ENCODE measurements around the gene SMARCAL1. TPM values are rescaled to one million over a fixed set of nuclear protein-coding genes. Genes with fewer than 3 reads are reported as not detected.

Gene SMARCAL1
- total and polyA plus RNA-seq, 8 donors: 5.8 to 152 (median 18.3) TPM

GRCh38 chr2:216485237-216485636 lies 73.0 kb downstream of the SMARCAL1 start:
- Histone ChIP-seq H3K4me3 (no peak overlapping the region), H3K36me3 (peaks cover 5 to 35% (median 34%) of the 10 kb centered on the region in 4 donors), H3K27ac (no peak overlapping the region), H3K27me3 (no peaks in the 10 kb centered on the region), H3K4me1 (no peaks in the 10 kb centered on the region), H3K9me3 (no peaks in the 10 kb centered on the region)
- DNase-seq: no peak
- 79 to 100% (median 88%) methylated on average over 3 of the region's 3 CpGs for WGBS, 5 donors
- TF ChIP-seq POLR2AphosphoS5 (IDR thresholded peaks at IDR 0.05) (no peak), EP300 (IDR thresholded peaks at IDR 0.05) (no peak), POLR2A (IDR thresholded peaks at IDR 0.05) (no peak), CTCF (IDR thresholded peaks at IDR 0.05) (no peak)
- intact Hi-C loops (cut with DNase I; ENCODE audit: low total_unique reads): no loop called here

GRCh38 chr2:216485745-216486144 lies 73.5 kb downstream of the SMARCAL1 start:
- no peak for DNase-seq
- Histone ChIP-seq H3K36me3 (peaks cover 5 to 30% (median 29%) of the 10 kb centered on the region in 4 donors), H3K4me1 (no peaks in the 10 kb centered on the region), H3K9me3 (no peaks in the 10 kb centered on the region), H3K27me3 (no peaks in the 10 kb centered on the region), H3K27ac (no peak overlapping the region), H3K4me3 (no peak overlapping the region)
- 68 to 82% (median 76%) methylated on average over 5 of the region's 5 CpGs for WGBS, 5 donors
- intact Hi-C loops (cut with DNase I; ENCODE audit: low total_unique reads): no loop called here
- no peak for TF ChIP-seq CTCF (IDR thresholded peaks at IDR 0.05)
- TF ChIP-seq POLR2A (IDR thresholded peaks at IDR 0.05): no peak
- no peak for TF ChIP-seq EP300 (IDR thresholded peaks at IDR 0.05)
- no peak for TF ChIP-seq POLR2AphosphoS5 (IDR thresholded peaks at IDR 0.05)

- intact Hi-C loops (cut with DNase I; ENCODE audit: low total_unique reads): no loop called here
- no peak overlapping the region for H3K27ac ChIP-seq
- H3K36me3 ChIP-seq: peaks cover 5 to 25% (median 23%) of the 10 kb centered on the region in 4 donors
- no peaks in the 10 kb centered on the region for H3K27me3 ChIP-seq
- no peak for DNase-seq
- WGBS, 5 donors: 82 to 91% (median 90%) methylated on average over 7 of the region's 7 CpGs
- TF ChIP-seq POLR2AphosphoS5 (IDR thresholded peaks at IDR 0.05) (no peak), CTCF (IDR thresholded peaks at IDR 0.05) (no peak), POLR2A (IDR thresholded peaks at IDR 0.05) (no peak), EP300 (IDR thresholded peaks at IDR 0.05) (no peak)
- H3K4me3 ChIP-seq: no peak overlapping the region
- H3K9me3 ChIP-seq: no peaks in the 10 kb centered on the region
- no peaks in the 10 kb centered on the region for H3K4me1 ChIP-seq
These were observed 74.0 kb downstream of the SMARCAL1 start for GRCh38 chr2:216486271-216486670.

GRCh38 chr2:216486708-216487107 lies 74.4 kb downstream of the SMARCAL1 start:
- peaks cover 0 to 1% (median 0%) of the 10 kb centered on the region in 4 donors for H3K4me1 ChIP-seq
- DNase-seq: no peak
- intact Hi-C loops (cut with DNase I; ENCODE audit: low total_unique reads): no loop called here
- no peak for TF ChIP-seq POLR2A (IDR thresholded peaks at IDR 0.05)
- H3K27ac ChIP-seq: no peak overlapping the region
- H3K27me3 ChIP-seq: no peaks in the 10 kb centered on the region
- no peak overlapping the region for H3K4me3 ChIP-seq
- no peaks in the 10 kb centered on the region for H3K9me3 ChIP-seq
- WGBS, 5 donors: 63 to 77% (median 74%) methylated on average over 4 of the region's 4 CpGs
- H3K36me3 ChIP-seq: peaks cover 5 to 20% (median 19%) of the 10 kb centered on the region in 4 donors

- peaks cover 0 to 11% (median 0%) of the 10 kb centered on the region in 4 donors for H3K4me1 ChIP-seq
- TF ChIP-seq POLR2A (IDR thresholded peaks at IDR 0.05) (no peak), CTCF (IDR thresholded peaks at IDR 0.05) (no peak), POLR2AphosphoS5 (IDR thresholded peaks at IDR 0.05) (no peak), EP300 (IDR thresholded peaks at IDR 0.05) (no peak)
- no peak overlapping the region for H3K4me3 ChIP-seq
- no peaks in the 10 kb centered on the region for H3K9me3 ChIP-seq
- DNase-seq: no peak
- no peaks in the 10 kb centered on the region for H3K36me3 ChIP-seq
- intact Hi-C loops (cut with DNase I; ENCODE audit: low total_unique reads): no loop called here
- H3K27ac ChIP-seq: no peak overlapping the region
- no peaks in the 10 kb centered on the region for H3K27me3 ChIP-seq
- 65 to 80% (median 79%) methylated on average over 1 of the region's 1 CpG for WGBS, 5 donors
These were observed 77.8 kb downstream of the SMARCAL1 start for GRCh38 chr2:216490061-216490460.
